Stimulated activated CD8-positive, alpha-beta memory T cell treated with anti-CD3 and anti-CD28 coated beads, Interleukin-12 subunit alpha, Interleukin-12 subunit beta, amount 100 ng/mL, for 4 hours (primary cell): ENCODE measurements around the gene SMAD2.

Source experiments
- DNase-seq: peaks from one replicate; pipeline ENCODE4 v3.0.0-alpha.2; 2020; ENCODE audit warnings: low read depth

The SMAD2 gene

DNA sequence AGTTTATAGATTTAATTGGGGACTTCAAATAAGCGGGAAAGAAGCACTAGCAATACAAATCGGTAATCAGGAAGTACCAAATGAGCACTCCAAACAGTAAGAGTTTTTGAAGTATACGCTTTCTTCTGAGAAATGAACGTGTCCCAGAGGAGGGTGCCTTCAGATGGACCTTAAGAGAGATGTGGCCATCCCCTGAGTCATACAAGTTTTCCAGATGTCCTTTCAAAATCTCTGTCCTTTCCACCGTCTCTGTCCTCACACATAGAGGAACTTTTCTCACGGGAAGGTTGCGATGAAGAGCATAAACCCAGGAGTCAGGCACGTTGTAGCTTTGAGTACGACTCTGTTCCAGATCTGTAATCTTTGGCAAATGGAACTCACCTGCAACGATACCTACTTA lies 1.7 kb upstream of the SMAD2 start:
- DNase-seq, result no peak

DNA sequence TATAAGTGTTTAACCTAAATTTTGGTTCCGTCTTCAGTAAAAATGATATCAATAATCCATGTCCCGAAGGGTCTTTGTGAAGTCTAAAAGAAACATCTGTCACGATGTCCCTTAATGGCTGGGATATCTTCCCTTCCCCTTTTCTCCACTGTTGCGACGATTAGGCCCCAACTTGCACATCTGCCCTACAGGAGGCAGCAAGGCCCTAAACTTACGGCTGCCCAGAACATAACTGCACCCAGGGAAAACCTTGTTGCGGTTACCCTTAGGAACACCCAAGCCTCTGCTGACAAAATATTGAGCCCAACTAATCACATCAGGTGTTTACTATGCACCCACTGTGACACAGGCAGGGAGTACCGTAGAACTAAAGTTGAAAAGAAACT lies 1.3 kb upstream of the SMAD2 start:
- no peak for DNase-seq

DNA sequence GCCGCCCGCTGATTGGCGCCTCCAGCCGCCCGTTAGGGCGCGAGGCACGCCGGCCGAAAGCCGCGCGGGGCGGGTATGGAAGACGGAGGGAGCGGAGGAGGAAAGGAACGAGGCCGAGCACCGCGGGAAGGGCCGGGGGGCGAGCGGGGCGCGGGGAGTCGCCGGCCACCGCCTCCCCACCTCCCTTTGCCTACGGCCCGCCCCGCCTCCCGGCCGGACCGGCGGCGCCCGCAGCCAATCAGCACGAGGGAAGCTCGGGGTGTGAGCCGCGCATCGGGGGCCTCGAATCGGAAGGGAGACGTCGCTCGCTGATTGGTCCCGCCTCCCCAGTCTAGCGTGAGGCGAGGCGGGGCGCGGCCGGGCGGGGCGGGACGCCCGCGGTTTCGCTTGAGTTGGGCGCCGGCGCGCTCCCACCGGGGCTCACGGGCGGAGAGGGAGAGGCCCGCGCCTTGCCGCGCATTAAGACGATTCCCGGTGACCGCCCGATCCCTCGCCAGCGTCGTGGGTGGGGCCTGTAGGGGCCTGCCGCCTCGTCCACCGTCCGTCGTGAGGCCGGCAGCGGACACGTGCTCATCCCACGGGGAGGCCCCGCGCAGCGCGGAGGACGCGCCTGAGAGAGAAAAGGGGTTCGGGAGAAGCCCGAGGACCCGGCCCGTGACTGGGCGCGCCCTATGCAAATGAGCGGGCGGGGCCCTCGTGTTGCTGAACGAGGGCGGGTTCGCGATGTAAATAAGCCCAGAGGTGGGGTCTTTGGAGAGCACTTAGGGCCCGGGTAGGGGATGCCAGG lies 665 bp upstream of the SMAD2 start:
- DNase-seq, result peak; percentile 93

DNA sequence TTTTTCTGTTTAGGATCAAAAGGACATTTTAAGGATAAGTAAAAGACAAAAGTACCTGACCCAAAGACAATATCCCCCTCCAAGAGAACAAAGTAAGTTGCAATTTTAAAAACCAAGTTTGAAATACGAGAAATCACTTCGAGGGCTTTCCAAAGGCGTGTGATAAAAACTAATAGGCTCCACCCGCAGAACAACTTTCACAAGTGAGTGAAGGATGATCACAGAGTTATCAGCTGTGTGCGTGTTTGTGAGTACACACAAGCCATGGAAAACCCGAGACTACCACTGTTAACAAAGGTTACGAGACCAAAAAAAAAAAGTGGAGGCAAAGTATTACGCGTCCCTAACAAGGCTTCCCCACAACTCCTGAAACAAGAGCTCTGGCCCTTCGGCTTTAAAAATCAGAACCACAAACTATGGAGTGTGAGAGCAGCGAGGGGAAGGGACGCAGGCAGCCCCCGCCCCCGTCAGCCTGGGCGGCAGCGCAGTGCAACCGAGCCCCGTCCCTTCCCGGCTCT lies 719 bp downstream of the SMAD2 start:
- DNase-seq, result no peak

DNA sequence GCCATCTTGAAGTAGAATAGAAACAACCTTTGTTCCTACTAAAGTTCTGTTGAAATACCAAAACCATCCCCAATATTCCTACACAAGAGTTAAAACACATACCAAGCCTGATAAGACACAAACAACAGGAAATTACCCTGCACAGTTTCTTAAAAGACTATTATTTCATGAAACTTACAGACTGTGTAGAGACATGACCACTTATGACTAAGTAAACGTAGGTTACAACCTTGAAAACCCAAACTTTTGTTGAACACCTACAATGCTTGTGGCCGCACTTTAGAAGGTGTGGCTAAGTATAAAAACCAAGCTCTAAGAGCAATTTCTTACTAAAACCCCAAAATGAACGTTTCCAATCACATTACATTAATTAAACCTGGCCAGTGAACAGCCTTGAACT lies 2.0 kb downstream of the SMAD2 start:
- DNase-seq, result no peak

DNA sequence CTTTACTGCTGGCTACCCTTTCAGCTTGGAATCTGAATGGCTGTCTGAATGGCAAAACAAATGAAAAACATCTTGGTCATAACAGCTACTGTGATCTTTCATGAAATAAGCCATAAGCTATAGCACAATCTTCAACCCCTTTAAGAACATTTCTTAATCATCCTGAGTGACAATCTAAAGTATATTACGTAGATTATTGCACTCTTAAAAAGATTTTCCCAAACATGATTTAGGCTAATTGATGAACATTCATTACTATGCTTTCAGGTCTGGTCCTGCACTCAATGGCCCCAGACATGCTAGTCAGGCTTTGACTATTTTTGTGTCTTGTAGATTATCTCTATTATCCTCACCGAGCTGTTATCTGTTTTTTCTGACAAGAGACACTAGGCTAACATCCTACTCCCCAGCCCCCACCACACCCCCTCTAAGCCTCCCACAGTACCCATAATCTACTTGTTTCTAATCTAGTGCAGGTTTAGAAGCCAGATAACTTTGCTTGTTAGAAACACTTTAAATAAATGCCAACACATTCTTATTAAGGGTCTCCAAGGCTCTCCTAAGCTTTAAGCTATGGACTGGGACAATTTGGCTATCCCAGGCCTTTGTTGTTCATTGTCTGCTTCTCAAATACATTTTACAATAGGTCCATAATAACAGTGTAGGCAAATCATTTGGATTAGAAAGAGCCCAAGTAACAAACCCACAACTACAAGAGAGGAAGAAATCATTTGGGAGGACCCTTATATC lies 4.2 kb downstream of the SMAD2 start:
- DNase-seq, result no peak

DNA sequence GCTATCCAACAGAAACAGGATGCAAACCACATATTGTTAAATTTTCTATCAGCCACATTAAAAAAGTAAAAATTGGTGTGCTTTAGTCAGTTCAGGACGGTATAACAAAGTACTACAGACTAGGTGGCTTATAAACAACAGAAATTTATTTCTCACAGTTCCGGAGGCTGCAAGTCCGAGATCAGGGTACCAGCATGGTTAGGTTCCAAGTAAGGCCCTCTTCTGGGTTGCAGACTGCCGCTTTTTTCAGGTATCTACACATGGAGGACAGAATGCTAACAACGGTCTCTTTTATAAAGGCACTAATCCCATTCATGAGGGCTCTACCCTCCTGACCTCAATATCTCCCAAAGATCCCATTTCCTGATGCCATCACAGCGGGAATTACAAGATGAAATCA lies 10.5 kb downstream of the SMAD2 start:
- no peak for DNase-seq

DNA sequence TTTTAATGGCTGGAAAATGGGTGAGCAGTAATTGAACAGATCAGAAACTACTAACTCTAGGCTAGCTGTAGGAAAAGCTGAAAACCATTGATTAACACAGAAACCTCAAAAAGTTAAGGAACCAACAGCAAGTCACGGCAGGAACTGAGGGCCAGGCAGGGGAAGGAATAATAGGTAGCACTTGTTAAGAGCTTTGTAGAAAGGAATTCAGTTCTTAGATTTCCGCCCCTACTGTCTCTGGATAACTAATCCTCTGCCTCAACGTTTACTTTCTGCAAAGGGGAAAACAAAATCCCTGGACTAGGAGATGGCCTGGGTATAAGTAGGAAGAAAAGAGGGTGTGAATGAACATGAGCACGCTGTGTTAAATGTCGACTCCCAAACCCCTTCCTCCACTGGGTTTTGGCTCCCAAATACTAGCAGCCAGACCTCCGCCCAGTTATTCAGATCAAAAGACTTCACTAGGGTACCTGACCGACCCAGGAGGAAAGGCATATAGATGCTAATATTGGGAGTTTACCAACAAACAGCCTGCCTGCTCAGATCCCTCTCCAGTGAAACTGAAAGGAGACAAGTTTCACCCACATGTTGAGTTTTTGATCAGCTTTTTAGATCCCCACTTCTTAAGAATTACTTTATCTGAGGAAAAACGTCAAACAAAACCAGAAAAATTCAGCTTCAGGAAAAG lies 12.4 kb downstream of the SMAD2 start:
- no peak for DNase-seq

DNA sequence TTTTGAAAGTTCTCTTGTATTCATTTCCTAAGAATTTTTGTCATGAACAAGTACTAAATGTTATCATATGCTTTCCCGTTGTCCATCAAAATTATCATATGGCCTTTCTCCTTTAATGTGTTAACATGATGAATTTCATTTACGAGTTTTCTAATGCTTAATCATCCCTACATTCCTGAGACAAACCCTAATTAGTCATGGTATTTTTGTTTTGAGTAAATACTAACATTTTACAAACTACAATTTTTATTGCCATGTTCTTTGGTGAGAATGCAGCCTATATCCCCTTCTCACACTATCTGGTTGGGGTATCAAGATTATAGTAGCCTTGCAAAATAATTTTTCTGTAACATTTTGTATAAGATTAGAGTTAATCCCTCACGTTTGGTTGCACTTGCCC lies 14.5 kb downstream of the SMAD2 start:
- DNase-seq, result no peak

DNA sequence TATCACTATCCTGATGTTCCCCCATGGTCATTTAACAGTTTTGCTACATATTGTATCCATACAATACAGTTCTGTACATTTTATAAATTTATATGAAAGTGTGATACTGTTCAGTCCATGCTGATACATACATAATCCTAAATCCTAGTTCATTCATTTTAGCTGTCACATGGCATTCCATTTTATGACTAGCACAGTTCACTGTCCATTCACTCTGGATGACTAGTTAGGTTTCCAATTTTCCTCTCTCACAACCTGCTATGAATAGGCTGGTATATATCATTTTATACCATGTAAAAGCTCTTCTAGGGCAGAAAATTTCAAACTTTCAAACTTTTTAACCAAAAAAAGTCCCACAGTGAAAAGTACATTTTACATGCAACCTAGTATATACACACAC lies 15.2 kb downstream of the SMAD2 start:
- DNase-seq, result no peak

DNA sequence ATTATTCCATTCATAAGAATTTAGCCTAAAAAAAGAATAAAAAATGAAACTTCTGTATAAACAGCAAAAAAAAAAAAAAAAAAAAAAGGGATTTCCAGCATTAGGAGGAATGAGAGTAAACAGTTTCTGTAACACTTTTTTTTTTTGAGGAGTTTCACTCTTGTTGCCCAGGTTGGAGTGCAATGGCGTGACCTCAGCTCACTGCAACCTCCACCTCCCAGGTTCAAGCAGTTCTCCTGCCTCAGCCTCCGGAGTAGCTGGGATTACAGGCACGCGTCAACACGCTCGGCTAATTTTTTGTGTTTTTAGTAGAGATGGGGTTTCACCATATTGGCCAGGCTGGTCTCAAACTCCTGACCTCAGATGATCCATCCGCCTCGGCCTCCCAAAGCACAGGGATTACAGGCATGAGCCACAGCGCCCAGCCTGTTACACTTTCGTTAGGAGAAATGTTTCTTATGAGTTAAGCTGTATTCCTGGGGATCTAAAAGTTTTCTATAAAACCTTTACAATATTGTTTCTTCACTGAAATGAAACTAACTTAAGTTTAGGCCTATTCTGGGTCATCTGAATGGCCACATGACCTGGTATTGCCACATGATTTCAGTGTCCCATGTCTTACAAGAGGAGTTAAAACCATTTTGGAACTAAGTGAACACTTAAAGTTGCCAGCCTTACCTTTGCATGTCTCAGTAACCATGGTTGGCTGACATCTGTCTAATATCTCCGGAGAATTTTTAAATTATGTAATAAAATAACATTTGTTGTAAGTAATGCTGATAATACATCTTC lies 17.5 kb downstream of the SMAD2 start:
- DNase-seq, result no peak

DNA sequence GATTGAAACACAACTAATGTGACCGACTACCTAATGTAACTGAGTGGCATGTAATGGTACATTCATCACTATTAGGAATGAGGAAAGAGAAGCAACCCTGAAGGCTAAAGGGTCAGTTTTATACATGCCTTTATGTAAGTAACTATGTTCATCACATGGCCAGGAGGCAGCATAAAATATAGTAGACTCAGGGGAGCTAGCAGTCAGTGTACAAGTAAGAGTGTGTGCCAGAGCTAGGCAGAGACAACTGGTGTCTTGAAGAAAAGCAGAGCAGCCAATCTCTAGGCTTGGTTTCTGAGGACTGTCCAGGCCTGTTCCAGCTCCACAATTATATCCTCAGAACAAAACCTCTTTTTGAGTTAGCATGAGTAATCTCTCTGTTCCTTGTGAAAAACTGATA lies 18.1 kb downstream of the SMAD2 start:
- no peak for DNase-seq

DNA sequence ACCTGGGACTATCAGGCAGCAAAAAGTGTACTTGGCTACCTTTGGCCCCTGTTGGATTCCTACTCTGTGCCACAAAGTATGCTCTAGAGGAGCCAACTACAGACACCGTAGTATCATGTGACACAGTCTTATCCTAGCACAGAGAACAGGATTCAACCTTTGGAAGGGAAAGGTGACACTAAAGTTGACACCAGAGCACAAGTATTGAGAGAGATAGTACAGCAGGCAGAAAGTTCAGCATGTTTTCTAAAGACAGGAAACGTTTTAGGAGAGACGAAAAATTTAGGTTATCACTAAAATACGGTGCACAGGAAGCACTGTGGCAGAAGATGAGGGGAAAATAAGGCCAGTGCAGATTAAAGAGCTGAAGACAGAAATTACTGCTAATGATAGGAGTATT lies 18.6 kb downstream of the SMAD2 start:
- DNase-seq, result no peak

DNA sequence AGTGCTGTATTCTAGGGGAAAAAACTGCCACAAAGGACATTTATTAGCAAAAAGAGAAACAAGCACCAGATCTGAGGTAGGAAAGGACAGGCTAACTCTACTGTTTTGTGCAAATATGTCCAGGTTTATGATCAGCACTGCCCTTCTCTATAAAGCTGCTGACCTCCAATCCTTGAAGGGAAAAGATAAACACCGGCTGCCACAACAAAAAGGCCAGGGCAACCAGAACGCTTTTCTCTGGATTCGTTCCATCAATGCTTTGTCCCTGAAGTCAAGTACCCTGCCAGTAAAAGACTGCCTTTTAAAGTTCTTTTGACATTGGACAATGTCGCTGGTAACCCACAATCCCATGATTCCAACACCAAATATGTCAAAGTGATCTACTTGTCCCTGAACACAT lies 21.0 kb downstream of the SMAD2 start:
- DNase-seq, result no peak

DNA sequence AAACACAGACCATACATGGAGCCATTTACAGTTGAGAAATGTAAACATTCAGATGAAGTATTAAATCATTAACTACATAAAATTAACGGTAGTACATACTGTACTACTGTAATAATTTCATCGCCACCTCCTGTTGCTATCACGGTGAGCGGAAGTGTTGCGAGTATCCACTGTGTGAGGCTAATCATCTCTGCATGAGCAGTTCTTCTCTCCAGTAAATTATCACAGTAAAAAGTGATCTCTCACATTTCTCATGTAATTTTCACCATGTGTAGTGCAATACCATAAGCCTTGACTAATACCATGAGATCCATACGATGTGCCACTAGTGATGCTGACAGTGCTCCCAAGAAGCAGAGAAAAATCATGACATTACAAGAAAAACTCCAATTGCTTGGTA lies 21.9 kb downstream of the SMAD2 start:
- DNase-seq, result no peak

DNA sequence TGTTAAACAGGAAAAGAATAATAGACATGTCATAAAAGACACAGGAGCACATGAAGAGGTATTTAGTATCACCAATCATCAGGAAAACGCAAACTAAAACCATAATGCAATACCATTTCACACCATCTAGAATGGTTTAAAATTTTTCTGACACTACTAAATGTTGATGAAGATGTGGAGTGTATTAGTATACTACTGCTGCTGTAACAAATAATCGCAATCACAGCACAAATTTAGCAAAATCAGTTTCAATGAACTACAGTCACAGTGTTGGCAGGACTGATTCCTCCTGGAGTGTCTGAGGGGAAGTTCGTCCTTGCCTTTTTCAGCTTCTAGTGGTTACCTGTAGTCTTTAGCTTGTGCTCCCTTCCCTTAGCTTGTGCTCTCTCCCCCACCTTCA lies 24.1 kb downstream of the SMAD2 start:
- no peak for DNase-seq

DNA sequence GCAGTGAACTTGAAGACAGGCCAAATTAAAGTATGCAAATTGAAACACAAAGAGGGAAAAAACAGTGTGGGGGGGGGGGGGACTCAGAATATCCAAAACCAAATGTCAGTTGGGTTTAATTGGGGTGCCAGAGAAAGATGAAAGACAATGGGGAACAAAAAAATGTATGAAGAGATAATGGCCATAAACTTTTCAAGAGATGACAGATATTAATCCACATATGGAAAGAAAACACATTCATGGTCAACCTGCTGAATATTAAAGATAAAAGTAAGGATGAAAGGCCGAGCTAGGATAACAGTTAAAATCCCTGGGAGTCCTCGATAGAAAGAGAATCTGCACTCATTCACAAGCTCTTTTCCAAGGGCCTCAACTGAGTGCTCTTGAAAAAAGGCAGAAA lies 26.6 kb downstream of the SMAD2 start:
- no peak for DNase-seq

DNA sequence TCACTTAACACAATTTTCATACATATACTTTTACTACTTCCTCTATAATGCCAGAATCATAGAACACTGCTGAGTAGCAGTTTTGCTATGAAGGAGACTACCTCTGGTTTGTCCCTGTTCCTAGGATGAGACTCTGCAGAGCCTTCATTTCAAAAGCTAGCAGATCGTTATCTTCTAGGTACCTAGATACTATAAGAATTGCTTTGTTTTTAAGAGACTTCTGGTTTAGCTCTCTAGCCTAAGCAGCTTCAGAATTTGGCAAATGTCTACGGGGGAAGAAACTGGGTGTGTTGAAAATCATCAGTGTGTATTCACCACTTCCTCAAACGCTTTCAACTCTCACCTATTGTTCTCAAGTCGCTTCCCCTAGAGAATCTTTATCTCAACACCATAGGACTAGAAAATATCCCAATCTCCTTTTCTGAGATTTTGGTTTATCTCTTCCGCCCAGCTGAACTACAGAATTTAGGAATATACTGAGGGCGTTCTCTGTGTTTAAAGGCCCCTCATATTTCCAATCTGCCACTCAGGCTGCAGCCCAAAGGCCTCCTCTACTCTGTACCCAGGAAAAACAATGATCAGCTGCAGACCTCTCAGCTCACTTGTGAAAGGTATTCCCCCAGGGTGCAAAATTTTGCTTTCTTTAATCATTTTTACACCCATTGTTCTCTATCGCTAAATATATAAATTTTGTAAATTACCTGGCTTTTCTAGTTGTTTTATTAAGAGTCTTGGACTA lies 28.7 kb downstream of the SMAD2 start:
- no peak for DNase-seq

DNA sequence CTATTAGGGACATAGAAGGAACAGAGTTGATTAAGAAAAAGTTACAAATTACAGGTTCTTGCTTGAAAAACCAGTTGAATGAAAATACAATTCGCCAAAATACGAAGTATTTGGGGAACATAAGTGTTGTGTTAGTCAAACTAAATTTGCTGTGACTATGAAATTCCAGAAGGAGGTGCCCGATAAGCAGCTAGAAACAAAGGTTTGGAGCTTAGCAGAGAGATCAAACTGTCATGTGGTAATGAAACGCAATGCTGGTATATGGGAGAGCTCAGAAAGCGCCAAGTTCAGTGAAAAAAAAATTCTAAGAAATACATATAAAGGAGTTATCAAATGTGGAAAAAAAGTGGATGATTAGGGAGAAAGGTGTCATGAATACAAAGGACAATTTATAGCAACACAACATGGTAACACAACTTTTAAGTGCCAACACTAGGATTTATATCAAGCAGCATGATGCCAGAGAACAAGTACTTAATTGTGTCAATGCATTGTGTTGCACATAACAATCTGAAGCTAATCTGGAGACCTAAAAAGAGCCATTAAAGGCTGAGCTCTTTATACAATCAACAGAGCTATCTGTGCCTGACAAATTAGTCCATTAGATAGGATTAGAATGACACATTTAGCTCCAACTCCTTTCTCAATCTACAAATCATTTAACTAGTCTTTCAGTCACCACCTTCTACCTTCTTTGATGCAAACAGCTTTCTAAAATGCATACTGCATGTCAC lies 31.2 kb downstream of the SMAD2 start:
- DNase-seq, result no peak

DNA sequence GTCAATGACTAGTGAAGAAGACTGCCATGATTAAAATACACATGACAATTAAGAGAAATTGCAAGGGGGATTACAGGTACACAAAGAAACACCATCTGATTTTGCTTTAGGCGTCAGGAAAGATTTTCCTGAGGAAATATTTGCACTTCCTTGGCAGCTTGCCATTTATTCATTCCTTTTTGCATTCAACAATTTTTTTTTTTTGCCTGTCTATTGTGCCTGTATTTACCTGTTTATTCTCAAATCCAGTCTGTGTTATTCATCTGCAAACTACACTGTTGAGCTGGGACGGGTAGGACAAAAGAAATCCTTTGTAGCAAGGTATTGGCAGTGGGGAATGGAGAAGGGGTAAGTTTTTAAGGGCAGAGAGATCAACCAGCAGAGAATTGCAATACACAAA lies 31.8 kb downstream of the SMAD2 start:
- DNase-seq, result no peak

DNA sequence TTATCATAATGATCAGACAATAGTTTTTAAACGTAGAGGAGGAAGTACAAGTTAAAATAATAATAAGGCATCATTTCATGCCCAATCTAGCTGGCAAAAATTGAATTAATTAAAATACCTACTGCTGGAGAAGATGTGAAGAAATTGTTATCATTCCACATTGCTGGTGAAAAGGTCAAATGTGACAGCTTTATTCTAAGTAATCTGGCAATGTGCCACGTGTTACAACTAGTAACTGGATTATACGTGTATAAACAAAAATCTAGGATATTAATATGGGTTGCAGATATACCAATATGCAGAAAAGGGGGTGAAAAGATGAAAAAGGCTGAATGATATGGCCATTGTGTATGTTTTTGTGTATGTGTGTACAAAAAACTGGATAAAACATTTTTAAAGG lies 32.4 kb downstream of the SMAD2 start:
- no peak for DNase-seq
